H1 (cell line): ENCODE measurements around the gene PRDM2. TPM values are rescaled to one million over a fixed set of nuclear protein-coding genes. Genes with fewer than 3 reads are reported as not detected.

Experiments used
- CTCF ChIA-PET: fragments of 300-600 bp; sonication (Branson Sonifier 250); formaldehyde crosslinking; loops from one replicate; lab custom pipeline; 2021; ENCODE audit not compliant: partially characterized antibody; lab: Charles Lee
- POLR2A ChIA-PET: fragments of 300-600 bp; sonication (Branson Sonifier 250); formaldehyde crosslinking; loops from one replicate; lab custom pipeline; 2021; ENCODE audit warnings: inconsistent platforms; ENCODE audit not compliant: partially characterized antibody; lab: Charles Lee
- DNase-seq, 2 experiments: peaks; one replicate each; pipeline versions ENCODE4 v3.0.0 to v3.0.0-alpha.2; 2010 to 2022; ENCODE audit warnings: low spot score in 2 of 2, low read depth in 1 of 2, mixed read lengths in 1 of 2
- FAIRE-seq: peaks from 2 replicates; lab custom pipeline; 2011; peaks lifted over from hg19 to GRCh38; lab: Jason Lieb, UNC
- H2AFZ ChIP-seq: 2 replicates; pipeline ENCODE4 v1.8.1; 2012; ENCODE audit warnings: low read length, inconsistent platforms
- H2AK5ac ChIP-seq: 2 replicates; pipeline ENCODE4 v1.6.1; 2013; ENCODE audit warnings: low read depth, low read length
- H2BK120ac ChIP-seq: replicated peaks from 2 replicates; pipeline ENCODE3; 2013; ENCODE audit warnings: low read depth, low read length, inconsistent platforms
- H2BK12ac ChIP-seq: 2 replicates; pipeline ENCODE4 v1.6.1; 2013; ENCODE audit warnings: low read depth, low read length
- H2BK15ac ChIP-seq: 2 replicates; pipeline ENCODE4 v1.6.1; 2013; ENCODE audit warnings: low read length
- H2BK20ac ChIP-seq: 2 replicates; pipeline ENCODE4 v1.6.1; 2013; ENCODE audit warnings: low read length
- H2BK5ac ChIP-seq: 2 replicates; pipeline ENCODE4 v1.6.1; 2013; ENCODE audit warnings: low read depth, low read length
- H3K14ac ChIP-seq: 2 replicates; pipeline ENCODE4 v1.6.1; 2013; ENCODE audit warnings: inconsistent platforms; ENCODE audit not compliant: insufficient read length
- H3K18ac ChIP-seq: 2 replicates; pipeline ENCODE4 v1.6.1; 2013; ENCODE audit warnings: low read length; ENCODE audit errors: extremely low read depth
- H3K23ac ChIP-seq: 2 replicates; pipeline ENCODE4 v1.6.1; 2013; ENCODE audit warnings: inconsistent platforms; ENCODE audit not compliant: insufficient read length
- H3K23me2 ChIP-seq: 2 replicates; pipeline ENCODE4 v1.6.1; 2013; ENCODE audit warnings: low read depth, low read length
- H3K27ac ChIP-seq: 2 replicates; pipeline ENCODE4 v1.6.1; 2011; ENCODE audit warnings: low read depth, low read length, inconsistent platforms
- H3K27me3 ChIP-seq, 4 experiments: replicated peaks in 1 of 4; 1 replicate in 1 of 4; 2 replicates in 3 of 4; pipeline versions ENCODE4 v1.6.1 to v1.8.1; 2011 to 2013; ENCODE audit warnings: low read length in 3 of 4, mild to moderate bottlenecking in 3 of 4, inconsistent platforms in 2 of 4, mixed read lengths in 2 of 4, moderate library complexity in 1 of 4; ENCODE audit not compliant: control insufficient read depth in 3 of 4, insufficient read depth in 3 of 4; ENCODE audit errors: extremely low read depth in 1 of 4
- H3K36me3 ChIP-seq, 4 experiments: 2 replicates each; pipeline versions ENCODE4 v1.6.1 to v1.8.1; 2011 to 2013; ENCODE audit warnings: mild to moderate bottlenecking in 4 of 4, low read length in 3 of 4, moderate library complexity in 2 of 4, control low read depth in 1 of 4, inconsistent platforms in 1 of 4; ENCODE audit not compliant: insufficient read depth in 4 of 4, control insufficient read depth in 2 of 4
- H3K4ac ChIP-seq: replicated peaks from 2 replicates; pipeline ENCODE3; 2013; ENCODE audit warnings: low read length, low read depth, mixed read lengths, inconsistent platforms; ENCODE audit not compliant: insufficient read length
- H3K4me1 ChIP-seq, 4 experiments: replicated peaks in 1 of 4; 1 replicate in 1 of 4; 2 replicates in 3 of 4; pipeline versions ENCODE4 v1.6.1 to v1.8.1; 2011 to 2013; ENCODE audit warnings: low read length in 3 of 4, inconsistent platforms in 2 of 4, mixed read lengths in 1 of 4; ENCODE audit not compliant: insufficient read depth in 4 of 4, control insufficient read depth in 3 of 4
- H3K4me2 ChIP-seq, 2 experiments: 2 replicates each; pipeline versions ENCODE4 v1.6.1 to v1.8.1; 2011 to 2013; ENCODE audit warnings: low read depth in 2 of 2, low read length in 2 of 2, control low read depth in 1 of 2, inconsistent platforms in 1 of 2, mild to moderate bottlenecking in 1 of 2; ENCODE audit not compliant: insufficient read depth in 1 of 2
- H3K4me3 ChIP-seq, 4 experiments: fragments of 200-600, 300-600 bp in 1 of 4; sonication (generic), shearing (Covaris generic), sonication (Bioruptor Twin) in 1 of 4; 2 replicates each; pipeline versions ENCODE4 v1.5.1 to v1.8.1; 2011 to 2016; ENCODE audit warnings: low read length in 4 of 4, low read depth in 3 of 4, control low read depth in 2 of 4, inconsistent platforms in 2 of 4, mild to moderate bottlenecking in 2 of 4, mixed read lengths in 1 of 4, moderate library complexity in 1 of 4; ENCODE audit not compliant: insufficient read depth in 2 of 4; ENCODE audit errors: extremely low read depth in 1 of 4
- H3K56ac ChIP-seq: replicated peaks from 2 replicates; pipeline ENCODE3; 2013; ENCODE audit warnings: low read depth, mild to moderate bottlenecking, mixed read lengths, low read length, inconsistent platforms; ENCODE audit not compliant: insufficient read length
- H3K79me1 ChIP-seq: 2 replicates; pipeline ENCODE4 v1.6.1; 2013; ENCODE audit warnings: low read depth, low read length, control low read depth
- H3K79me2 ChIP-seq, 2 experiments: 2 replicates each; pipeline versions ENCODE4 v1.6.1 to v1.8.1; 2012 to 2013; ENCODE audit warnings: low read length in 2 of 2, mild to moderate bottlenecking in 2 of 2, inconsistent platforms in 1 of 2; ENCODE audit not compliant: insufficient read depth in 2 of 2, control insufficient read depth in 1 of 2
- H3K9ac ChIP-seq, 4 experiments: replicated peaks in 1 of 4; 1 replicate in 1 of 4; 2 replicates in 3 of 4; pipeline versions ENCODE4 v1.6.1 to v1.8.1; 2011 to 2013; ENCODE audit warnings: low read depth in 3 of 4, low read length in 3 of 4, control low read depth in 2 of 4, mild to moderate bottlenecking in 2 of 4, moderate library complexity in 2 of 4, inconsistent platforms in 1 of 4; ENCODE audit errors: extremely low read depth in 1 of 4
- H3K9me3 ChIP-seq, 2 experiments: 2 replicates each; pipeline versions ENCODE4 v1.6.1 to v1.8.1; 2012 to 2013; ENCODE audit warnings: mild to moderate bottlenecking in 2 of 2, moderate library complexity in 2 of 2, control low read depth in 1 of 2, inconsistent platforms in 1 of 2, low read depth in 1 of 2, low read length in 1 of 2, mixed read lengths in 1 of 2; ENCODE audit not compliant: insufficient read depth in 2 of 2
- H4K20me1 ChIP-seq, 2 experiments: replicated peaks in 1 of 2; 2 replicates each; pipeline versions ENCODE3 to v1.8.1; 2011 to 2013; ENCODE audit warnings: inconsistent platforms in 2 of 2, low read length in 2 of 2, mild to moderate bottlenecking in 1 of 2; ENCODE audit not compliant: insufficient read depth in 2 of 2, control insufficient read depth in 1 of 2
- H4K5ac ChIP-seq: 2 replicates; pipeline ENCODE4 v1.6.1; 2013; ENCODE audit warnings: low read length, low read depth, mixed read lengths, inconsistent platforms; ENCODE audit not compliant: insufficient read length
- H4K8ac ChIP-seq: 2 replicates; pipeline ENCODE4 v1.8.0; 2013; ENCODE audit warnings: mild to moderate bottlenecking, moderate library complexity, low read length, inconsistent platforms; ENCODE audit not compliant: insufficient read depth; ENCODE audit errors: extremely low read depth
- H4K91ac ChIP-seq: replicated peaks from 2 replicates; pipeline ENCODE3; 2013; ENCODE audit warnings: low read length, mixed read lengths, inconsistent platforms; ENCODE audit not compliant: insufficient read length
- HDAC2 ChIP-seq, 2 experiments: fragments of 300-600 bp in 1 of 2; sonication (generic) in 1 of 2; IDR thresholded peaks; 2 replicates each; pipeline ENCODE4 v1.6.1; 2011 to 2012; ENCODE audit warnings: low read depth in 2 of 2, low read length in 2 of 2, mild to moderate bottlenecking in 2 of 2, moderate library complexity in 2 of 2, borderline replicate concordance in 1 of 2, inconsistent platforms in 1 of 2
- HDAC6 ChIP-seq: IDR thresholded peaks from one replicate; pipeline ENCODE4 v1.7.1; 2012; ENCODE audit warnings: low read depth, mild to moderate bottlenecking, inconsistent platforms, low read length, moderate library complexity
- KDM5A ChIP-seq: fragments of 200-600 bp; IDR thresholded peaks from 2 replicates; pipeline ENCODE4 v1.7.1; 2012; ENCODE audit warnings: mild to moderate bottlenecking, low read length, inconsistent platforms, mixed read lengths
- POLR2A ChIP-seq, 2 experiments: IDR thresholded peaks; 1 replicate in 1 of 2; 2 replicates in 1 of 2; pipeline ENCODE4 v1.6.1; 2011; ENCODE audit warnings: low read depth in 2 of 2, low read length in 2 of 2, mild to moderate bottlenecking in 2 of 2; ENCODE audit errors: control extremely low read depth in 1 of 2
- POLR2AphosphoS5 ChIP-seq: IDR thresholded peaks from 2 replicates; pipeline ENCODE4 v1.6.1; 2011; ENCODE audit warnings: low read depth, low read length
- SP1 ChIP-seq: IDR thresholded peaks from 2 replicates; pipeline ENCODE4 v1.6.1; 2011; ENCODE audit warnings: low read depth, low read length
- SUZ12 ChIP-seq: fragments of 200-600 bp; sonication (generic); IDR thresholded peaks from 2 replicates; pipeline ENCODE4 v1.6.1; 2012; ENCODE audit warnings: mild to moderate bottlenecking, inconsistent platforms, low read length, moderate library complexity, mixed read lengths
- TAF7 ChIP-seq: optimal IDR thresholded peaks from 2 replicates; pipeline ENCODE3; 2011; ENCODE audit warnings: low read depth, mild to moderate bottlenecking, inconsistent platforms, low read length, moderate library complexity, borderline replicate concordance
- WGBS, 2 experiments: shearing (Covaris generic) in 1 of 2; methylation state at CpG; one replicate each; pipeline versions ENCODE4 v1.1.6 to v1.1.7; 2013 to 2015; ENCODE audit warnings: low lambda C conversion rate in 2 of 2, mixed read lengths in 2 of 2, inconsistent platforms in 1 of 2, low coverage in 1 of 2, missing lambda C conversion rate in 1 of 2; ENCODE audit not compliant: insufficient replicate concordance in 2 of 2, insufficient coverage in 1 of 2, insufficient read length in 1 of 2; ENCODE audit errors: extremely low coverage in 1 of 2, missing lambda C conversion rate in 1 of 2; 5-methylcytosine and 5-hydroxymethylcytosine counted together
- polyA plus RNA-seq, 7 experiments: library from polyadenylated mRNA; depleted of rRNA in 3 of 7; stranded (reverse) in 5 of 7; unstranded in 2 of 7; fragments of >200 nt in 5 of 7; fragments of 200-250 nt in 2 of 7; gene quantifications; 1 replicate in 5 of 7; 2 replicates in 1 of 7; 4 replicates in 1 of 7; pipeline versions ENCODE4 v1.2.1 to v1.2.3, GENCODE V29; 2011 to 2013; ENCODE audit warnings: missing spikeins in 2 of 7, mixed read lengths in 2 of 7
- total RNA-seq: library from RNA; stranded (reverse); fragmentation: NEBNext Ultra II Directional; extraction: Animal tissue kit (Norgen Biotek cat#: 25700); gene quantifications from 2 replicates; pipeline ENCODE4 v1.2.1, GENCODE V29; 2021

Gene PRDM2
- total and polyA plus RNA-seq, 2 of the 8 experiments (the other 6 are each of a cell fraction or from before 2014, with no cell fraction given): 5.8 to 21.2 TPM

- Histone ChIP-seq H2BK15ac (no peak overlapping the region), H3K56ac (no peak overlapping the region), H2BK5ac (no peak overlapping the region), H2BK20ac (no peak overlapping the region), H3K23me2 (no peaks in the 10 kb centered on the region), H3K36me3 (no peaks in the 10 kb centered on the region), H2AFZ (no peak overlapping the region), H2AK5ac (no peak overlapping the region), H3K23ac (no peak overlapping the region), H3K14ac (no peak overlapping the region), H4K91ac (no peak overlapping the region), H3K9ac (no peak overlapping the region), H4K5ac (no peak overlapping the region), H3K4ac (no peak overlapping the region), H3K4me3 (no peak overlapping the region), H4K20me1 (no peaks in the 10 kb centered on the region), H3K27ac (no peak overlapping the region), H3K79me1 (no peaks in the 10 kb centered on the region), H2BK120ac (no peak overlapping the region), H3K27me3 (no peaks in the 10 kb centered on the region), H3K79me2 (no peaks in the 10 kb centered on the region), H3K18ac (no peak overlapping the region), H4K8ac (no peak overlapping the region), H2BK12ac (no peak overlapping the region), H3K4me1 (no peaks in the 10 kb centered on the region), H3K9me3 (no peaks in the 10 kb centered on the region; a peak in 1 of 4 replicates), H3K4me2 (no peak overlapping the region)
- ChIA-PET CTCF (interaction anchor here (0.9 to 2.5 kb wide), 2 partner anchors 14 to 109 kb away, joined by 5 to 7 read pairs; no protein-coding TSS in a partner anchor), POLR2A (no interaction called here)
- no peak for FAIRE-seq
- no peak for DNase-seq
- TF ChIP-seq HDAC2 (IDR thresholded peaks at IDR 0.05; ENCODE audit: borderline replicate concordance in 1 of 2, low read depth in 2 of 2, low read length in 2 of 2) (no peak), KDM5A (no peak), TAF7 (no peak), SUZ12 (no peak), HDAC6 (no peak), POLR2AphosphoS5 (no peak), SP1 (no peak), POLR2A (IDR thresholded peaks at IDR 0.05; ENCODE audit: control extremely low read depth in 1 of 2, low read depth in 2 of 2, low read length in 2 of 2) (no peak)
- WGBS, 2 experiments: 91% methylated on average over 3 of the region's 3 CpGs; no CpG with 5 or more reads in 1 of the 2 experiments
These were observed 20.3 kb upstream of the PRDM2 start for GRCh38 chr1:13679651-13680050.
